ENCODE data around the gene UBE2G1. TPM values are rescaled to one million over a fixed set of nuclear protein-coding genes. Genes with fewer than 3 reads are reported as not detected.

Gene UBE2G1
- total RNA-seq, 3 donors from 2014 or later (not counting 1 experiment from before 2014, with no cell fraction given): 58.2 to 76.4 (median 64.7) TPM

GRCh38 chr17:4405699-4406098 is 39.2 kb upstream of the UBE2G1 start:
- Mint-ChIP-seq H3K4me3 (no peak overlapping the region), H3K9me3 (no peaks in the 10 kb centered on the region), H3K27me3 (ENCODE audit: low read depth in 2 of 2) (no peaks in the 10 kb centered on the region), H3K27ac (no peak overlapping the region), H3K36me3 (no peaks in the 10 kb centered on the region), H3K4me1 (peaks cover 4 to 5% of the 10 kb centered on the region in 2 donors)
- H3K27ac ChIP-seq (ENCODE audit: low read length): no peak overlapping the region
- intact Hi-C loops (cut with micrococcal nuclease): no loop called here
- no peak overlapping the region for H3K4me3 ChIP-seq (ENCODE audit: low read length)
- no peaks in the 10 kb centered on the region for H3K27me3 ChIP-seq (ENCODE audit: control insufficient read depth, insufficient read depth, low read length)
- H3K4me1 ChIP-seq (ENCODE audit: control insufficient read depth, insufficient read depth, low read length): peaks cover 11% of the 10 kb centered on the region
- no peaks in the 10 kb centered on the region for H3K36me3 ChIP-seq (ENCODE audit: control insufficient read depth, insufficient read depth, low read length)
- no peak for DNase-seq
- 93% methylated on average over 5 of the region's 5 CpGs for WGBS (ENCODE audit: insufficient coverage)
- no peaks in the 10 kb centered on the region for H3K9me3 ChIP-seq (ENCODE audit: control insufficient read depth, insufficient read depth, low read length)
- no peak for ATAC-seq
- TF ChIP-seq CTCF (IDR thresholded peaks at IDR 0.05): no peak

- H3K9me3 ChIP-seq (ENCODE audit: control insufficient read depth, insufficient read depth, low read length): no peaks in the 10 kb centered on the region
- Mint-ChIP-seq H3K27me3 (ENCODE audit: low read depth in 2 of 2) (no peaks in the 10 kb centered on the region), H3K4me3 (no peak overlapping the region), H3K4me1 (peaks cover 4 to 5% of the 10 kb centered on the region in 2 donors), H3K9me3 (no peaks in the 10 kb centered on the region), H3K36me3 (no peaks in the 10 kb centered on the region), H3K27ac (no peak overlapping the region)
- DNase-seq: no peak
- peak in 1 of 3 donors; percentile 30 for ATAC-seq
- no peaks in the 10 kb centered on the region for H3K36me3 ChIP-seq (ENCODE audit: control insufficient read depth, insufficient read depth, low read length)
- no peak overlapping the region for H3K27ac ChIP-seq (ENCODE audit: low read length)
- H3K27me3 ChIP-seq (ENCODE audit: control insufficient read depth, insufficient read depth, low read length): no peaks in the 10 kb centered on the region
- 81% methylated on average over 7 of the region's 7 CpGs for WGBS (ENCODE audit: insufficient coverage)
- TF ChIP-seq CTCF (IDR thresholded peaks at IDR 0.05): no peak
- H3K4me3 ChIP-seq (ENCODE audit: low read length): no peak overlapping the region
- intact Hi-C loops (cut with micrococcal nuclease): no loop called here
- peaks cover 11% of the 10 kb centered on the region for H3K4me1 ChIP-seq (ENCODE audit: control insufficient read depth, insufficient read depth, low read length)
Measured at GRCh38 chr17:4405038-4405669, 38.7 kb upstream of the UBE2G1 start.

- H3K4me3 Mint-ChIP-seq: no peak overlapping the region
- intact Hi-C loops (cut with micrococcal nuclease): no loop called here
- no peaks in the 10 kb centered on the region for H3K27me3 ChIP-seq (ENCODE audit: control insufficient read depth, insufficient read depth, low read length)
- ATAC-seq (no peak), DNase-seq (no peak)
- H3K27me3 Mint-ChIP-seq (ENCODE audit: low read depth in 2 of 2): no peaks in the 10 kb centered on the region
- peaks cover 4 to 6% of the 10 kb centered on the region in 2 donors for H3K4me1 Mint-ChIP-seq
- no peaks in the 10 kb centered on the region for H3K9me3 Mint-ChIP-seq
- no peak overlapping the region for H3K4me3 ChIP-seq (ENCODE audit: low read length)
- H3K27ac Mint-ChIP-seq: no peak overlapping the region
- no peaks in the 10 kb centered on the region for H3K36me3 ChIP-seq (ENCODE audit: control insufficient read depth, insufficient read depth, low read length)
- 89% methylated on average over 6 of the region's 6 CpGs for WGBS (ENCODE audit: insufficient coverage)
- peaks cover 13% of the 10 kb centered on the region for H3K4me1 ChIP-seq (ENCODE audit: control insufficient read depth, insufficient read depth, low read length)
- TF ChIP-seq CTCF (IDR thresholded peaks at IDR 0.05): no peak
- no peaks in the 10 kb centered on the region for H3K36me3 Mint-ChIP-seq
- no peak overlapping the region for H3K27ac ChIP-seq (ENCODE audit: low read length)
- no peaks in the 10 kb centered on the region for H3K9me3 ChIP-seq (ENCODE audit: control insufficient read depth, insufficient read depth, low read length)
Measured at GRCh38 chr17:4397840-4398239, 31.4 kb upstream of the UBE2G1 start.

- no peak overlapping the region for H3K4me3 Mint-ChIP-seq
- H3K27me3 ChIP-seq (ENCODE audit: control insufficient read depth, insufficient read depth, low read length): no peaks in the 10 kb centered on the region
- ATAC-seq (no peak), DNase-seq (no peak)
- H3K27me3 Mint-ChIP-seq (ENCODE audit: low read depth in 2 of 2): no peaks in the 10 kb centered on the region
- no peaks in the 10 kb centered on the region for H3K9me3 ChIP-seq (ENCODE audit: control insufficient read depth, insufficient read depth, low read length)
- H3K27ac ChIP-seq (ENCODE audit: low read length): no peak overlapping the region
- no peak overlapping the region for H3K4me3 ChIP-seq (ENCODE audit: low read length)
- H3K4me1 Mint-ChIP-seq: peaks cover 0 to 6% of the 10 kb centered on the region in 2 donors
- H3K9me3 Mint-ChIP-seq: no peaks in the 10 kb centered on the region
- no peak overlapping the region for H3K27ac Mint-ChIP-seq
- WGBS (ENCODE audit: insufficient coverage): 100% methylated on average over 2 of the region's 3 CpGs
- TF ChIP-seq CTCF (IDR thresholded peaks at IDR 0.05): no peak
- peaks cover 9% of the 10 kb centered on the region for H3K4me1 ChIP-seq (ENCODE audit: control insufficient read depth, insufficient read depth, low read length)
- intact Hi-C loops (cut with micrococcal nuclease): no loop called here
- H3K36me3 ChIP-seq (ENCODE audit: control insufficient read depth, insufficient read depth, low read length): no peaks in the 10 kb centered on the region
- no peaks in the 10 kb centered on the region for H3K36me3 Mint-ChIP-seq
Measured at GRCh38 chr17:4395111-4395478, 28.6 kb upstream of the UBE2G1 start.

Measured in natural killer cell (primary cell).